HG03066 (cell line): Measurements from ENCODE around the gene GZMA.
"Not testable (repeated sequence)": the region's sequence is repeated elsewhere in the genome, so short reads cannot be mapped to it uniquely, and the experiment has no call there.

Source experiments
- ATAC-seq: cut with Tn5 transposase; IDR thresholded peaks from one replicate; pipeline ENCODE4 v1.9.1; 2021; ENCODE audit warnings: low read depth; ENCODE audit not compliant: unreplicated experiment

The GZMA gene

GRCh38 chr5:55105976-55106375, 3.5 kb downstream of the GZMA start:
- not testable (repeated sequence) for ATAC-seq

- no peak for ATAC-seq
These were observed 6.2 kb downstream of the GZMA start for GRCh38 chr5:55108661-55109060.

DNA sequence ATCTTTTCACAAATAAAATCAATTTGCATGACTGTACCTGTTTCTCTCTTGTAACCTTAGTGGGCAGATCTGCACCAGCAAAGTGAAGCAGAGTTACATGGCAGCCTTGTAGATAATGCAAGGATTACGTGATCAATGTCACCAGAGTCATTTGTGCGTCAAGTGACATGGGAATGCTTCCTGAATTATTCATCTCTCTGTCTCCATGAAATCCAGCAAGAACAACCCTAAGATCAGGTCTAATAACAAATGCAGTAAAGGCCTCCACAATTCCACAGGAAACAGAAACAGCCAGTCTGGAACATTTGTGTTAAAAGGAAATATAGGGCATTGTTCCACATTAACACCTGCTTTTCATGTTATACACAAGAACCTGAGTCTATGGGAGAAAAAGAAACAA, 7.8 kb downstream of the GZMA start:
- ATAC-seq, result no peak

DNA sequence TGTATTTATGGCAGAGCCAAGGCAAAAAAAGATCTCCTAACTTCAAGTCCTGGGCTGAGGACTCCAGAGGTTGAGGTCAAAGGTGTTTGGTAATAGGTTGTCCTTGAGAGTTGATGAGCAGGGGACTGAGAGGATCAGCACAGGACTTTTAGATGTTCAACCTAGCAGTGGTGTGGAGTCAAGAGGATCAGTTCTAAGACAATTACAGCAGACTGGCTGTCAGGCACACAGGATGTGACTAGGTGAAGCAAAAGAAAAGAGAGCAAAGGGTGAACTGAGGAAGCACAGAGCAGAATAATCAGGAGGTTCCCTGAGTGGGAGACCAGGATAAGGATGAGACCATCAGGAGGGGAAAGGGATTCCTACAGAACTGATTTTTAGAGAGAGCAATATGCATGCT, 10.9 kb downstream of the GZMA start:
- no peak for ATAC-seq

GRCh38 chr5:55114061-55114460, 11.6 kb downstream of the GZMA start:
- ATAC-seq, result no peak

DNA sequence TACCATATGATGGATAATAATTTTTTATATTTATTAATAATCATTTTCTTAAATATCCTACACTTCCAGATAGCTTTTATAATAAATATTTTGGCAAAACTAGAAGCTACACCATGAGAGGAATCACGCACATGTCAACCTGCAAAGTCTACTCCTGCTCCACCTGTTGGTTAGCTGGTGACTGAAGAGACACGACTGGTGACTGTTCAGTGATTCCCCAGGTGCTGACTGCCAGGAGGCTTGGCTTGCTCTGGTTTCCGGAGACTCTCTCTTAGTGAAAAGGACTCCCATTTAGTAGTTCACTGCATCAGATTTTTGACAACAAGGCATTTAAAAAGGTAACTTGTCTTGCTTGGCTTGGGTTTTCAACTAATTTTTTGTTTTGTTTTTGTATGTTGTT, 20.9 kb downstream of the GZMA start:
- no peak for ATAC-seq

DNA sequence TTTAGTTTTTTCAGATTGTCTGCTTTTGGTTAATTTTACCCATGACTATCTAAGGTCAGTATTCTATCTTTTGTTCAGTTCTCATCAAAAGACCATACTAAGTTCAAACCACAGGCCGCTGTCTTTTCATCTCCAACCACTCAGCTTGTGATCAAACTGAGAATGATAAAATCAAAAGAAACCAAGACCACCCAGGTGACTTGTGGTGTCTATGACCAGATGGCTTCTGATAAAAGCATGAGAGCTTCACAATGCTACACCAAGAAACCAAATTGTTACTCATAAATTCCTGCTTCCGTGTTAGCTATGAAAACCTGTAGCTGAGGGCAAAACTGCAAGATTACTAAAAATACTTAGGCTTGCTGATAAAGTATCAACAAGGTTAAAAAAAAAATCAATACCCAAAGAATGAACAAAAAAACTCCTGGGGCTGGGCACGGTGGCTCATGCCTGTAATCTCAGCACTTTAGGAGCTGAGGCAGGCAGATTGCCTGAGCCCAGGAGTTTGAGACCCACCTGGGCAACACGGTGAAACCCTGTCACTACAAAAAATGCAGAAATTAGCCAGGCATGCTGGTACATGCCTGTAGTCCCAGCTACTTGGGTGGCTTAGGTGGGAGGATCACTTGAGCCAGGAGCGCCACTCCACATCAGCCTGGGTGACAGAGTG, 31.7 kb downstream of the GZMA start:
- ATAC-seq, result no peak

GRCh38 chr5:55136521-55136920, 34.1 kb downstream of the GZMA start:
- no peak for ATAC-seq

DNA sequence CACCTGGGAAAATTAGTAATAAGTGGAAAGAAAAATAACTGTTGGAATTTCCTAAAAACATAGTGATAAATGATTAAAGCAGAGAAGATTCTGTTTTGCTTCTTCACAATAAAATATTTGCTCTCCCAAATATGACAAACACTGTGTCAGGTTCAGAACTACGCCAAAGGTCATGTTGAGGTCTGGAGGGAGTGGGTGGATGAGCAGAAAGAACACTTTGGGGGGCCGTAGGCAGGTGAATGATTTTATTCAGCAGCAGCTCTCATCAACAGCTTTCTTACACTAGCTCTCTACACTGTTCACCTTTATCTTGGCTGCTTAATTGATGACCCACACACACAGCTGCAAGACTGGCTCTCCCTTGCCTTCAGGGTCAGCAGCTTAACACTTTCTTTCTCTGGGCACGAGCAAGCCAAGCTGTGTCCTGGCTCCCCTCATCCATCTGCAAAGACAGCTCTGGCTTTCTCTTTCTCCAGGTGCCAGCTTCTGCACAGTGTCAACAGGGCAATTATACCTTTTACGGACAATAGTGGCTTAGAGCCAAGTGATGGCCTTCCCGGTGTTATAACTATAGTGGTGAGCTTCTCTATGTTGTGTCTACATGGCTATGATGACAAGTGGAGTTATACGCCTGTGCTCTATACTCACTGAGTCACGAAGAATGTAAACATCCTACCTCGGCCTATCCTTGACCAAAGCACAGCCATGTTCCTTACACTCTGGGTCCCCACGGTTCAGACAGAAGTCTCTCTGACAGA, 38.6 kb downstream of the GZMA start:
- no peak for ATAC-seq

- no peak for ATAC-seq
These were observed 39.7 kb downstream of the GZMA start for GRCh38 chr5:55141945-55142690.

- no peak for ATAC-seq
These were observed 41.2 kb downstream of the GZMA start for GRCh38 chr5:55143624-55144023.

DNA sequence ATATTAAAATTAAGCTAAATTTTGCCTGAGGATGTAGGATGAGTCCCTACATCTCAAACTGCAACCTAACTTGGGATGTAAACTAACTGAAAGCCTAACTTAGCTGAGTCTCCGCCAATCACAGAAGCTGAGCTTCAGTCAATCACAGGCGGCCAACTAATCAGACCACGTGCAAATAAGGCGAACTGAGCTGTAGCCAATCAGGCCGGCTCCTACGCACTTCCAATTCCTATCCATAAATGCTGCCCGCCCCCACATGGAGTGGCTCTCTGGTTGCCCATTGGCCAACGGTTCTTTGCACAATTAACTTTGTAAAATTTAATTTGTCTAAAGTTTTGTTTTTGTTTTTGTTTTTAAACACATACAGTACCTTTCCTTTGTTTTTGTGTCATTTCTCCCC, 43.6 kb downstream of the GZMA start:
- no peak for ATAC-seq

- ATAC-seq, result peak; percentile 78
These were observed 44.2 kb downstream of the GZMA start for GRCh38 chr5:55146543-55147151.

DNA sequence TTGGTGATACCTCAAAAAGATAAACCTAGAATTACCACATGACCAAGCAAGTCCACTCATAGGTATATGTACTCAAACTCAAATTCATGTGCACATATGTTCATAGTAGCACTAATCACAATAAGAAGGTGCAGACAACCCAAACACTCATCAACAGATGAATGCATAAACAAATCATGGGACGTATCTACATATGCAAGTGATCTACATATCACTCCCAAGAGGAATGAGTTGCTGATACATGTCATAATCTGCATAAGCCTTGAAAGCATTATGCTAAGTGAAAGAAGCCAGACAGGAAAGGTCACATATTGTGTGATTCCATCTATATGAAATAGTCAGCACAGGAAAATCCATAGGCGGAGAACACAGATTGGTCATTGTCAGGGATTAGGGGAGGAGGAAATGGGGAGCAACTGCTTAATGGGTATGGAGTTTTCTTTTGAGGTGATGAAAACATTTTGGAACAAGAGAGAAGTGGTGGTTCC, 46.9 kb downstream of the GZMA start:
- ATAC-seq, result no peak

GRCh38 chr5:55151923-55152842, 49.7 kb downstream of the GZMA start:
- no peak for ATAC-seq

- ATAC-seq, result no peak
These were observed 52.4 kb downstream of the GZMA start for GRCh38 chr5:55154873-55155272.
